HEK293 (cell line): ENCODE measurements around the gene ISYNA1.

Experiments used
- ZNF121 ChIP-seq: fragments of 450-650 bp; formaldehyde crosslinking; IDR thresholded peaks from 2 replicates; pipeline ENCODE4 v1.5.1; 2016; ENCODE audit warnings: missing biosample characterization, missing genetic modification characterization
- ZNF133 ChIP-seq: fragments of 450-650 bp; formaldehyde crosslinking; IDR thresholded peaks from 2 replicates; pipeline ENCODE4 v1.5.1; 2016; ENCODE audit warnings: missing biosample characterization, missing genetic modification characterization
- ZNF155 ChIP-seq: fragments of 450-650 bp; formaldehyde crosslinking; IDR thresholded peaks from 2 replicates; pipeline ENCODE4 v1.5.1; 2016; ENCODE audit warnings: missing biosample characterization, missing genetic modification characterization
- TF ChIP-seq, protein P1 (sequence below): fragments of 450-650 bp; formaldehyde crosslinking; IDR thresholded peaks from 2 replicates; pipeline ENCODE4 v1.5.1; 2016; ENCODE audit warnings: missing biosample characterization, missing genetic modification characterization
- TF ChIP-seq, protein P2 (sequence below): fragments of 450-650 bp; formaldehyde crosslinking; IDR thresholded peaks from 2 replicates; pipeline ENCODE4 v1.5.1; 2017; ENCODE audit warnings: missing biosample characterization, missing genetic modification characterization

DNA sequence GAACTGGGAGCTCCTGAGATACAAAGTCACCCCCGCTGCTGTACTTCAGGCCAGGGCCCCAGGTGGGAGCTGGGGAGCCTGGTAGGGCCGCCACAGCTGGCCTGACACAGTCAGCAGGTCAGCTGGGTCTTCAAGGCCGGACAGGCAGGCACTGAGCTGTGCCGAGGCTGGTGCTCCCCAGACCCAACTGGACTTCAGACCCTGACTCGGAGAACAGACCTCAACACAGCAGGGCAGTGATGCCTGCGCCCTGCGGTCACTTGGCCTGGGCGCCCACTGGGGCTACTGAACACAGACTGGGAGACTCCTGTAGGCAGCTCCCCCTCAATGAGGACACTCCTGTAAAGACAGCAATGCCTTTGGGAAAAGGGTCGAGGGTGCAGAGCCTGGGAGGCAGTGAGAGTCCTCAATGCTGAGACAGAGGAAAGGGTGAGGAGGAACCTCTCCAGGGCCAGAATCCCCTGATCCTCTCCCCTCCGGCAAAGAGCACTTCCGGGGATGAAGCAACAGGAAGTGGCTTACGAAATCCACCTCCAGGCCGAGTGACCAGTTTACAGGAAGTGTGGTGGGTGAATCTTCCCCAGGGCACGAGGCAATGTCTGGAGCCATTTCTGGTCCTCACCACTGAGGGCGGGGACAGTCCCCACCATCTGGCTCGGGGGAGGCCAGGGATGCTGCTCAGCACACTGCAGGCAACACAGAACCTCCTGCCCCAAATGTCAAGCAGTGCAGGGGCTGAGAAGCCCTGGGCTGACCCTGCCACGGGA is 40.8 kb upstream of the ISYNA1 start:
- TF ChIP-seq, protein P1, sequence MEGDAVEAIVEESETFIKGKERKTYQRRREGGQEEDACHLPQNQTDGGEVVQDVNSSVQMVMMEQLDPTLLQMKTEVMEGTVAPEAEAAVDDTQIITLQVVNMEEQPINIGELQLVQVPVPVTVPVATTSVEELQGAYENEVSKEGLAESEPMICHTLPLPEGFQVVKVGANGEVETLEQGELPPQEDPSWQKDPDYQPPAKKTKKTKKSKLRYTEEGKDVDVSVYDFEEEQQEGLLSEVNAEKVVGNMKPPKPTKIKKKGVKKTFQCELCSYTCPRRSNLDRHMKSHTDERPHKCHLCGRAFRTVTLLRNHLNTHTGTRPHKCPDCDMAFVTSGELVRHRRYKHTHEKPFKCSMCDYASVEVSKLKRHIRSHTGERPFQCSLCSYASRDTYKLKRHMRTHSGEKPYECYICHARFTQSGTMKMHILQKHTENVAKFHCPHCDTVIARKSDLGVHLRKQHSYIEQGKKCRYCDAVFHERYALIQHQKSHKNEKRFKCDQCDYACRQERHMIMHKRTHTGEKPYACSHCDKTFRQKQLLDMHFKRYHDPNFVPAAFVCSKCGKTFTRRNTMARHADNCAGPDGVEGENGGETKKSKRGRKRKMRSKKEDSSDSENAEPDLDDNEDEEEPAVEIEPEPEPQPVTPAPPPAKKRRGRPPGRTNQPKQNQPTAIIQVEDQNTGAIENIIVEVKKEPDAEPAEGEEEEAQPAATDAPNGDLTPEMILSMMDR (tag by site-specific recombination): no peak
- TF ChIP-seq ZNF133 (tag by site-specific recombination) (no peak), ZNF121 (no peak), ZNF155 (tag by site-specific recombination) (no peak)
- TF ChIP-seq, protein P2, sequence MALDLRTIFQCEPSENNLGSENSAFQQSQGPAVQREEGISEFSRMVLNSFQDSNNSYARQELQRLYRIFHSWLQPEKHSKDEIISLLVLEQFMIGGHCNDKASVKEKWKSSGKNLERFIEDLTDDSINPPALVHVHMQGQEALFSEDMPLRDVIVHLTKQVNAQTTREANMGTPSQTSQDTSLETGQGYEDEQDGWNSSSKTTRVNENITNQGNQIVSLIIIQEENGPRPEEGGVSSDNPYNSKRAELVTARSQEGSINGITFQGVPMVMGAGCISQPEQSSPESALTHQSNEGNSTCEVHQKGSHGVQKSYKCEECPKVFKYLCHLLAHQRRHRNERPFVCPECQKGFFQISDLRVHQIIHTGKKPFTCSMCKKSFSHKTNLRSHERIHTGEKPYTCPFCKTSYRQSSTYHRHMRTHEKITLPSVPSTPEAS (tag by site-specific recombination): no peak
